Ishikawa (cell line): ENCODE data around the gene BCORL1.

ENCODE experiments used
- CEBPB ChIP-seq: IDR thresholded peaks from 2 replicates; pipeline ENCODE4 v1.6.1; 2012
- CREB1 ChIP-seq: IDR thresholded peaks from 2 replicates; pipeline ENCODE4 v1.6.1; 2012; ENCODE audit warnings: low read depth
- EGR1 ChIP-seq: IDR thresholded peaks from 2 replicates; pipeline ENCODE4 v1.6.1; 2012
- EP300 ChIP-seq: IDR thresholded peaks from 2 replicates; pipeline ENCODE4 v1.6.1; 2012; ENCODE audit warnings: borderline replicate concordance
- FOXM1 ChIP-seq: IDR thresholded peaks from 2 replicates; pipeline ENCODE4 v1.6.1; 2012; ENCODE audit warnings: low read depth, borderline replicate concordance
- NFIC ChIP-seq: IDR thresholded peaks from 2 replicates; pipeline ENCODE4 v1.6.1; 2012
- RAD21 ChIP-seq: IDR thresholded peaks from 2 replicates; pipeline ENCODE4 v1.6.1; 2012; ENCODE audit warnings: low read depth
- TAF1 ChIP-seq: IDR thresholded peaks from 2 replicates; pipeline ENCODE4 v1.6.1; 2012; ENCODE audit warnings: low read depth, mild to moderate bottlenecking
- TCF12 ChIP-seq: IDR thresholded peaks from 2 replicates; pipeline ENCODE4 v1.6.1; 2012; ENCODE audit warnings: low read depth
- TEAD4 ChIP-seq: IDR thresholded peaks from 2 replicates; pipeline ENCODE4 v1.6.1; 2012
- YY1 ChIP-seq: IDR thresholded peaks from 2 replicates; pipeline ENCODE4 v1.6.1; 2012; ENCODE audit warnings: low read depth
- ZBTB7A ChIP-seq: IDR thresholded peaks from 2 replicates; pipeline ENCODE4 v1.6.1; 2012; ENCODE audit warnings: low read depth
- TF ChIP-seq, protein P1 (sequence below): IDR thresholded peaks from 2 replicates; pipeline ENCODE4 v1.6.1; 2012
- TF ChIP-seq, protein P2 (sequence below): IDR thresholded peaks from 2 replicates; pipeline ENCODE4 v1.6.1; 2012; ENCODE audit warnings: low read depth, mild to moderate bottlenecking
- TF ChIP-seq, protein P3 (sequence below): IDR thresholded peaks from 2 replicates; pipeline ENCODE4 v1.6.1; 2012

Gene BCORL1

DNA sequence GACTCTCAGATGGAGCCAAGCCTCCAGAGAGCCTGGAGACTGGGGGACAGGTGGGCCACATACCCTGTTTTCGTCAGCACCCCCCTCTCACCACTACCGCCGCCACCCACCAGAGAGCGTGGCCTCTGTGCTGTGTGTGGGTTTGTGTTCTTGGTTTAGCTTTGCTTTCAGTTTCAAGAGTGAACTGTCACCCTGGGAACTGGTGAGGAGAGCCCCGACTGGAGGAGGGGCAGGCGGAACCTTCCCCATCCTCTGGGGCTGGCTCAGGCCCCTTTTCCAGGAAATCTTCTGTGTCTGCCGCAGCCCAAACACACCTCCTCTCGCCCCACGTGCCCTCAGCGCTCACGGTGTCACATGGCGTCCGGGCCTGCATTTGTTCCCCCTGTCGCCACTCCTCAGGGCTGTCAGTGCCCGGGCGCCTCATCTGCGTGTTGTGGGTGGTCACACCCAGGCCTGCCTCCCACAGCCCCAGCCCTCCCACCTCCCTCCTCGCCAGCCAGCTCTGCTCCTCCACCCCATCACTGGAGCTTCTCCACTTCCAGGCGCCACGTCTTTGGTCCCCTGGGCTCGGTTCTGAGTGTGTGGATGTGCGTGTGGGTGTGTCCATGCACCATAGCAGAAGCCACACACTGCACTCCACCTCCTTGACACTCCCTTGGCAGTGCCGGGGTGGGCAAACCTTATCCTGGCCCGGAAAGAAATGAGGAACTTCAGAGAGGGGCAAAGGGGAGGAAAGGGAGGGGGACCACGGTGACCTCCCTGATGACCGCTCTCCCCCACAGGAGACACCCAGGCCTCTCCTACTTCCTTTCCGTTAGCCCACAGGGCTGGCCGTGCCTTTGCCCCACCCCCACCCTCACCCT is 100.0 kb downstream of the BCORL1 start:
- no peak for TF ChIP-seq FOXM1
- no peak for TF ChIP-seq TEAD4
- no peak for TF ChIP-seq EGR1
- TF ChIP-seq EP300 = no peak
- no peak for TF ChIP-seq TCF12

DNA sequence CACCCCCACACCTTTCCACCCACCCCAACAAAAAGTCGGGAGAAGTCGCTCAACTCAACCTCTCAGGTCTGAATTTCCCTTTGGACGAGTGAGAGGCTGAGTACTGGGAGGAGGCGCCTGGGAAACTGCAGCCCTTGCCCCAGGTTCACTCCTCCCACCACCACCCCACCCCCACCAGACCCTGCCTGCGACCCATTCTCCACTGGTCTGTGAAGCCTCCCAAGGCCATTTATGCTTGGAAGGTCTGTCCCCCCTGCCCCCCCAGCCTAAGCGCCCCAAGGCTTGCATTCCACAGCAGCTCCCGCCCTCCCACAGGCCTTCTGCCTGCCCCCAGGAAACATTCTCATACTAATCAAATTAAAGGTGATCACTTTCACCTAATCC is 100.7 kb downstream of the BCORL1 start:
- TF ChIP-seq TEAD4 (no peak), TCF12 (no peak), NFIC (no peak), CREB1 (no peak), CEBPB (no peak), ZBTB7A (no peak), EP300 (no peak), YY1 (no peak), RAD21 (no peak), FOXM1 (no peak), TAF1 (no peak)
- TF ChIP-seq, protein P1, sequence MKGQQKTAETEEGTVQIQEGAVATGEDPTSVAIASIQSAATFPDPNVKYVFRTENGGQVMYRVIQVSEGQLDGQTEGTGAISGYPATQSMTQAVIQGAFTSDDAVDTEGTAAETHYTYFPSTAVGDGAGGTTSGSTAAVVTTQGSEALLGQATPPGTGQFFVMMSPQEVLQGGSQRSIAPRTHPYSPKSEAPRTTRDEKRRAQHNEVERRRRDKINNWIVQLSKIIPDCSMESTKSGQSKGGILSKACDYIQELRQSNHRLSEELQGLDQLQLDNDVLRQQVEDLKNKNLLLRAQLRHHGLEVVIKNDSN = no peak
- TF ChIP-seq, protein P2, sequence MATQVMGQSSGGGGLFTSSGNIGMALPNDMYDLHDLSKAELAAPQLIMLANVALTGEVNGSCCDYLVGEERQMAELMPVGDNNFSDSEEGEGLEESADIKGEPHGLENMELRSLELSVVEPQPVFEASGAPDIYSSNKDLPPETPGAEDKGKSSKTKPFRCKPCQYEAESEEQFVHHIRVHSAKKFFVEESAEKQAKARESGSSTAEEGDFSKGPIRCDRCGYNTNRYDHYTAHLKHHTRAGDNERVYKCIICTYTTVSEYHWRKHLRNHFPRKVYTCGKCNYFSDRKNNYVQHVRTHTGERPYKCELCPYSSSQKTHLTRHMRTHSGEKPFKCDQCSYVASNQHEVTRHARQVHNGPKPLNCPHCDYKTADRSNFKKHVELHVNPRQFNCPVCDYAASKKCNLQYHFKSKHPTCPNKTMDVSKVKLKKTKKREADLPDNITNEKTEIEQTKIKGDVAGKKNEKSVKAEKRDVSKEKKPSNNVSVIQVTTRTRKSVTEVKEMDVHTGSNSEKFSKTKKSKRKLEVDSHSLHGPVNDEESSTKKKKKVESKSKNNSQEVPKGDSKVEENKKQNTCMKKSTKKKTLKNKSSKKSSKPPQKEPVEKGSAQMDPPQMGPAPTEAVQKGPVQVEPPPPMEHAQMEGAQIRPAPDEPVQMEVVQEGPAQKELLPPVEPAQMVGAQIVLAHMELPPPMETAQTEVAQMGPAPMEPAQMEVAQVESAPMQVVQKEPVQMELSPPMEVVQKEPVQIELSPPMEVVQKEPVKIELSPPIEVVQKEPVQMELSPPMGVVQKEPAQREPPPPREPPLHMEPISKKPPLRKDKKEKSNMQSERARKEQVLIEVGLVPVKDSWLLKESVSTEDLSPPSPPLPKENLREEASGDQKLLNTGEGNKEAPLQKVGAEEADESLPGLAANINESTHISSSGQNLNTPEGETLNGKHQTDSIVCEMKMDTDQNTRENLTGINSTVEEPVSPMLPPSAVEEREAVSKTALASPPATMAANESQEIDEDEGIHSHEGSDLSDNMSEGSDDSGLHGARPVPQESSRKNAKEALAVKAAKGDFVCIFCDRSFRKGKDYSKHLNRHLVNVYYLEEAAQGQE = no peak
- TF ChIP-seq, protein P3, sequence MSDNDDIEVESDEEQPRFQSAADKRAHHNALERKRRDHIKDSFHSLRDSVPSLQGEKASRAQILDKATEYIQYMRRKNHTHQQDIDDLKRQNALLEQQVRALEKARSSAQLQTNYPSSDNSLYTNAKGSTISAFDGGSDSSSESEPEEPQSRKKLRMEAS = no peak

DNA sequence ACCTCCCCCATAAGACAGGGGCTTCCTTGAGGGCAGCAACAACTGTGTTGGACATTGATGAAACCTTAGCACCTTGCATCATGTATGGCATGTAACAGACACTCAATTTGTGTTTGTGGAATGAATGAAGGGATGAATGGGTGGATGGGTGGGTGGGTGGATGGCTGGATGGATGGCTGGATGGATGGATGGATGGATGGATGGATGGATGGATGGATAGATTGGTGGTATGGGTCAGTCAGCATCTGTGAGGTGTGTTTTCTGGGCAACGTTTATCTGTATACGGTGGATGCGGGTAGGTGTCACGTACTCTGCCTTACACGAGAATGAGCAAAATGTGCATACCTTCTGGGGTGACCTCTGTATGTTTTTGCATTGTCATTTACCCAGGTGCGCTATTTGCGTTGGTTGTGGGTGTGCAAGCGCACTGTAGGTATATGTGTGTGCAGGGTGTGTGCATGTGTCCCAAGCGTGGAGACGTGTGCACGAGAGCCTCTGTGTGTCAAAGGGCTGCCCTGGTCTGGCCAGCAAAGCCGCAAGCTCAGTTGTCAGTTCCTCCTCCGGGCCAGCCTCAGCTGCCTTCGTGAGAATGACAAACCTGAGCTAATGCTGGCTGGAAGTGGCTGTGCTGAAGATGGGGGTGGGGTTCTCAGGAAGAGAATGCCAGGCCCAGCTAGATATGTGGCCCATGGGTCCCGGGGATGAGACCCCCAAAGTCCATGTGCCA is 101.4 kb downstream of the BCORL1 start:
- no peak for TF ChIP-seq TAF1
- no peak for TF ChIP-seq EP300
- no peak for TF ChIP-seq ZBTB7A
- TF ChIP-seq, protein P1 = no peak
- no peak for TF ChIP-seq CEBPB
- no peak for TF ChIP-seq FOXM1

DNA sequence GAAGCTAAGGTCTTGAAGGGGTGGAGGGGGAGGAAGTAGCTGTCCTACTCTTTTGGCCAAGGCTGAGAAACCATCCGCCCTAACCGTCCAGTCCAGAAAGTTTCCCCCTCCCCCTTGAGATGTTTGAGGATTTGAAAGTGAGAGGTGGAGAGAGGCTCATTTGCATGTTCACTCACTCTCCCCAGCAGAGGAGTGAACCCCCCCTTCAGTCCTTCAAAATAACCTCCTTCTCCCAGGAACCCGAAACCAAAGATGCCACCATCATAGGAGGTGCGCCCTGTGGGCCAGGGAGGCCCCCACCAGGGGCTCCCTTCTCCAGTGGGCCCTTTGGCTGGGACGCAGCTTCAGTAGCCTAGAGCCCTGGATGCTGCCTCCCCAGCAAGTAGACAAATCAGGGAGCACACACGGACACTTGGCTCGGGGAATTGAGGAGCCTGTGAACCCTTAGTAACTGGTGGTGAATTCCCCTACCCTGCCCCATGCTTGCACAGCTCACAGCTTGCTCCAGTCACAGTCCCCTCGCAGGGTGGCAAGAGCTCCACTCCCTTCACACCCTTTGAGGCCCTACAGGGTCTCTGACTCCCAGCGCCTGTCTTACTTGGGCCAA is 102.3 kb downstream of the BCORL1 start:
- TF ChIP-seq, protein P3 = no peak
- TF ChIP-seq, protein P2 = no peak
- no peak for TF ChIP-seq TEAD4
- no peak for TF ChIP-seq NFIC
- no peak for TF ChIP-seq YY1
- no peak for TF ChIP-seq CREB1
- TF ChIP-seq EP300 = no peak
- no peak for TF ChIP-seq TAF1
- no peak for TF ChIP-seq ZBTB7A

DNA sequence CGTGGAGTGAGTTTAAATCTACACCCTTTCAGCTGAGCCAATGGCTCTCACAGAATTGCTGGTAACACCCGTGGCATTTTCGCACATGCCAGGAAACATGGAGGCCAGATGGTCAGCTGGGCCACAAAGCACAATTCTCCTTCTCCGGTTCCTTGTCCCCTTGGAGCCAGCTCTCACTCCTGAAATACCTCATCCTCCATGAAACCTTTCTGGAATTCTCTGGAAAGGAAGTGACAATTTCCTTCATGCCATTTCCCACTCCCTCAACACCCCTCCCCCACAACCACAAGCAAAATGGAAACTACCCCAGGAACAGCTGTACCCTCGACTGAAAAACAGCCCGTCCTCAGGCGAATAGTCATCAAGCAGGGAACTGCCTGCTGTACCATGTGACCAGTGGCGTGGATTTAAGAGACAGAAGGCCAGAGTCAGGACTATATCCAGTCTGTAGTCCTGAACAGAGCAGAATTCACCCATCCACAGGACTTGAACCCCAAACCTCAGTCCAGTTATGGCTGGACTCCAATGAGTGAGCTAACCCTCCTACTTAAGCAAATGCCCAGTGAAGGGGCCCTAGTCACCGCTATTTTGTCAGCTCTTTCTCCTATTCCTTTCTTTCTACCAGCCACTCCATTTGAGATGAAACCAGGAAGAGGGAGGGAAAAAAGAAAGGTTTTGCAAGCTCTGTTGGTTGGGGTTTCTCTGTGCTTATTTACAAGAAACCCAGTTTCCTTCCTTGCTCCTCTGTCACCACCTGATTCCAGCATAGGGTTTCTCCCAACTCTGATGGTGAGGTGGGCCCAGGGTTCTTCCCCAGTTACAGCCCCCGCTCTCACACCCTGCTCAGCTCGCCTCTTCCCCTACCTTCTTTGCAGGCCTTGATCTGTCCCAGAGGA is 103.4 kb downstream of the BCORL1 start:
- TF ChIP-seq FOXM1 (no peak), NFIC (no peak), ZBTB7A (no peak), TEAD4 (no peak), YY1 (no peak), EGR1 (no peak), CREB1 (no peak), TAF1 (no peak), RAD21 (no peak), TCF12 (no peak), EP300 (no peak)
- TF ChIP-seq, protein P1 = no peak
- TF ChIP-seq, protein P3 = no peak
- TF ChIP-seq, protein P2 = no peak
